GM18868 (cell line): ENCODE results near the gene C4orf17.

ENCODE experiments used
- ATAC-seq: cut with Tn5 transposase; IDR thresholded peaks from one replicate; pipeline ENCODE4 v1.9.1; 2021; ENCODE audit warnings: mild to moderate bottlenecking, moderate library complexity; ENCODE audit not compliant: unreplicated experiment

The C4orf17 gene

GRCh38 chr4:99536848-99537247, 26.0 kb downstream of the C4orf17 start:
- ATAC-seq: no peak

GRCh38 chr4:99537674-99538073, 26.9 kb downstream of the C4orf17 start:
- no peak for ATAC-seq

DNA sequence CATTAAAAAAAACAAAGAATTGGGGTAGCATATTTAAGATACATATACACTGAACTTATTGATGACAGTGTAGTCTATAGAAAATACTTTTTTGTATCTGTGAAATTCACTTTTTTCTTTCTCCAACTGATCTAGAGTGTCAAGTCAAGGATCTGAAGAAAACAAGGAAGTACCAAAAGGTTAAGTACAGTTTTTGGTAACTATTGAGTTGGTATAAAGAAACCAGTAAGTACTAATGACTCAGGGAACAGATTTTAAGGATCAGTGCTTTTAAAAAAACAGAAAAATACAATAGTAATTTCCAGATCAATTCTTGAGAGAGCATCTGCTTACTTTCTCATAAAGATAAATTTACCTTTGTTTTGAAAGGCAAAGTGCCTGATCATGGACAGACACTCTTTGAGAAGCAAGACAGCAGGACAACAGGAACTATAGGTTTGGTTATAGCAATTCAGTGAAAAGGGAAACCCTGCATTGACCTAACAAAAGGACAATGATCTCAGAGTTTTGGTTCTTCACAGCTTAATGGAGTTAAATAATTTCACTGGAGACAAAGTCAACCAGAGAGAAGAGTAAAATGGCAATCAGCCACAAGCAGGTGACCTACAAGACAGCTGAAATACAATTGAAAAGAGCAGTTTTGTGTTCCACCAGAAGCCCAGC, 29.6 kb downstream of the C4orf17 start:
- ATAC-seq: no peak

- ATAC-seq: no peak
These were observed 42.1 kb downstream of the C4orf17 start for GRCh38 chr4:99552872-99553271.

GRCh38 chr4:99563310-99564186, 52.7 kb downstream of the C4orf17 start, which contains the start of gene TRMT10A:
TSS of gene TRMT10A (minus strand) at chr4:99564039. CDS start at chr4:99559338, 4,701 bp downstream.
- ATAC-seq: peak; percentile 92

DNA sequence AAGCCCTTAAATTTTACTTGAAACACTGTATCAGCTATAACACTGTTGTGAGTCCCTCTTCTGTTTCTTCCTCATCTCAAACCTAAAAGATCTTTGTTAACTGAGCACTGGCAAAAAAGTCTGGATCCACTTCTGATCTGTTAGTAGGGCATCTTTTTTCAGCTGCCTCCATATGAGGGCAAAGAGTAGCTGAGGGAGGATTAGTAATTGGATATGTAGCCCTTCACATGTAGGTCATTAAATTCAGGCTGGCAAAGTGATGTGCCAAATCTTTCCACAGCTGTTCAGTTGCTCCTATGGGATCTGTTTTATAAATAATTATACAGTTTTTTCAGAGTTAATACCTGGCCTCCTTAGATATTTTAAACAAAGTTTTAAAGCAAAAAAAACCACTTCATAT, 54.1 kb downstream of the C4orf17 start:
- ATAC-seq: no peak

DNA sequence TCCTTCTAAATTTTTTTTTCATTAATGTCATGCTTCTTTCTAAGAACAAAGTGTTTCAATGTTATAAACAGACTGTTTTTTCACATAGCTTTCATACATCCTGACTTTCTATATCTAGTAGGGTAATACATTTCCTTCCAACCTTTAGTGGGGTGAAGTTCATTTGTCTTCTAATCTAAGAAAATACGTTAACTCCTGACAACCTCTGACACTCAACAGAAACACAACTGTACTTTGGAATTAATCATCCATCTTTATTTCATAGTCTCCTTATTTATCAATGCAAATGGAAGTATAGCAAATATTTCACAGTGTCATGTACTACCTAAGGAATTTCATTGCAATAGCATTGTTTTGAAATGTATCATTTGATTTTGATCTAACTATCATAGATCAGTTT, 61.1 kb downstream of the C4orf17 start:
- no peak for ATAC-seq

DNA sequence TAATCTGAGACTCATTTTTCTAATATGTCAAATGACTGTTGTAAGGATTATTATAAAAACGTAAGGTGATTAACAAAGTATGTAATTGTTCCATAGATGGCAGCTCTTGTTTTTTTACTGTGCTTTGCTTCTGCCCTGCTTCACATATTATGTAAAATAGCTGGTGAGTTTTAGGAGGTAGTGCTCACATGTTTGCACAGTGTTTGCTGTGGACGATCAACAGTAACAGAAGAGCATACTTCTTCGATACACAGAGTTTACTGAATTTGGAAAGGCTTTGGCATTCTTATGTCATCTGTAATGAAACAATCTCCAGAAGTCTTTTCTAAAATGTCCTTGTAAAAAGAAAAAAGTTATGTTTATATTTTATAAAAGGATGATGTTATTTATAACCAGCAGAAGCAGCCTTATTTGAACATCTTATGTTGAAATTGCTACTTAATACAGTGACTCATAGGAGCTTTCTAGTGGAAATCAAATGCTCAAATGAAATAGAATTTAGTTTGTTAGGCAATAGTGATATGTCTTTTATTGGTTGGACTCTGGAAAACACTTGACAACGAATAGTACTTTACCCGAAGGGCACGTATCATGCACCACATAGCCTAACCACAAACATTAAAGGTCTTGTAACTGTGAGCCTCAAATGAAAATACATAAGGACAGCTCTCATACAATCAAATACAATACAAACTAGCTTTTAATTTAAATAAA, 61.9 kb downstream of the C4orf17 start:
- ATAC-seq: no peak

DNA sequence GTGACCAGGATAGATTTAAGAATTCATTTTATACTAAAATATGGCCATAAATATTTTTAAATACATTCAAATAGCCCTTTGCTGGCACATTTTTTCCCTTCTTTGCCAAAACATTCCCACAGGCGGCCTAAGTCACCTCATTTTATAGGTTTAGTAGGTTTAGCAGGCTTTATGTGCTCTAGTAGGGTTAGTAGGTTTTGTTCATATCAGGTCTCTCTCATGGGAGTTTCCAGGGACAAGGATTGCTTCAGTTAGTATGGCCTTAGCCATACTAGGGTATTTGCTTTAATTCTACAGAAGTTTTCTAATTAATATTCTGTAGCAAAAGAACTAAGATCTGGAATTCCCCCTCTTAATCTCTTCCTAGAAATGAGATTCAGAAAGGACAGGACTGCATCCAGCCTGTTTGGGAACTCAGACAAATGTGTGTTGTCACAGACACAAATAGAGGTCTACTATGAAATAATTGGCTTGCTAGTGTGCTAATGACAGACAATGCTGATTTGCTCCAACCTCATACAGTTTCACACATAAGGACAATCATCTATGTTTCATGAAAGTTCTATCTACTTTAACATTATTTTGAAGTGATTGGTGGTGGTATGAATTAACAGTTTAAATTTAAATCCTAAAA, 63.0 kb downstream of the C4orf17 start:
- ATAC-seq: no peak

DNA sequence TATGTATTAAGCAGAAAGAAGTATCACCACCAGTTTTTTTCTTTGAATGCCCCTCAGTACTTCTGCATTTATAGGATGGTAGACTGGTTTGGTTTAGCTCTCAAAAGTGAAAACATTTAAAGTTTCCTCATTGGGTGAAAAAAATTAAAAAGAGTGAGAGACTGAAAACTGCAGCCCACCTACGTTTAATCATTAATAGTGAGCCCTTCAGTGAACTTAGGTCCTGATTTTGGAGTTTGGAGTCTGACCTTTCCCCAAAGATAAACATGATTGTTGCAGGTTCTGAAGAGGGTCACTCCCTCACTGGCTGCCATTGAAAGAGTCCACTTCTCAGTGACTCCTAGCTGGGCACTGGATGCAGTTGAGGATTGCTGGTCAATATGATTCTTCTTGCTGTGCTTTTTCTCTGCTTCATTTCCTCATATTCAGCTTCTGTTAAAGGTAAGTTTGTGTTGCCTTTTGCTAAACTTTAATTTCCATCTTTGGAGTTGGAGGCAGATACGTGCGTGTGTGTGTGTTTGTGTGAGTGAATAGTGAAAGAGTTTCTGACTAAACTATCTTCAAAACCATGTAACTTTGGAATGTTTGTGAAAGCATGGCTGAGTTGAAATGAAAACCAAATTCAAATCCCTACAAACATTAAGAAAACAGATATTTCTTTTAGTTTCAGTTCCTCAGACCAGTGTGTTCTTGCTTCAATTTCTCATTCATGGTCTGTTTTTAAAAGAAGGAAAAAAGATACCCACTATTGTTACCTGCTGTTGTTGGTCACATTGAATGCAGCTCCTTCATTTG, 63.9 kb downstream of the C4orf17 start, which contains the start of gene MTTP:
Gene MTTP, plus strand, starts transcription at position 295 of the 795 bp plus-strand sequence. Its CDS starts 86 bp downstream, at position 381.
- ATAC-seq: peak; percentile 73

DNA sequence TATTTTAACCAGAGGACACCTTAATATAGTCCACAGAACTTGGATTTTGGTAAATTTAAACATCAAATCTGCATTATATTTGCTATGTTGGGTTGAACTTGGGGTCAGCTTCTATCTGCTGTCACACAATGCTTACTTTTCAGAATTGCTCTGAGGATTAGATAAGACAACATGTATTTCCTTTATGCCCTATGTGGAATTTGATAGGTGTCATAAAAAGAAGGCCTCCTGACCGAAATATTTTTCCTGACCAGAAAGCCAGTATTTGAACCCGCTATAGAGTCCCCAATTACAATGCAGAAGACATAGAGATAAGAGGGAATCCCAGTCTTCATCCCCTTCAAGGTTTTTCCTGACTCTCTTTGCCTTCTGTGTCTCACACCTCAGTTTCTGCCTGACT, 67.9 kb downstream of the C4orf17 start:
- no peak for ATAC-seq

DNA sequence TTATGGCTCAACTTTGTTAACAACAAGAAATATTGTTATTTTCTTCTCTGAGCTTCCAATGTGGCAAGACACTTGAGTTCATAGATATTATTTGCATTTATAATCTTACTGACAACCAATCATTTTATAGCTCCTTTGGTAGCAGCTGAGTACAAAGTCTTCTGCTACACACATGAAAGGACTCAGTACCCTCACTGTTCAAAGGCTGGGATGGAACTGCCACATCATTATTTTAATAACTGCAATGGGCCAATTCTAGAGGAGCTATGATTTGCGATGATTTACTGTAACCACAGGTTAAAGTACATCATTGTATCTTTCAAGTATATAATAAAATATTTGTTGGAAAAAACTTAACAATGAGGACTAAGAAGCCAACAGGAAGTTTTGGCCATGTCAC, 74.7 kb downstream of the C4orf17 start:
- ATAC-seq: no peak

DNA sequence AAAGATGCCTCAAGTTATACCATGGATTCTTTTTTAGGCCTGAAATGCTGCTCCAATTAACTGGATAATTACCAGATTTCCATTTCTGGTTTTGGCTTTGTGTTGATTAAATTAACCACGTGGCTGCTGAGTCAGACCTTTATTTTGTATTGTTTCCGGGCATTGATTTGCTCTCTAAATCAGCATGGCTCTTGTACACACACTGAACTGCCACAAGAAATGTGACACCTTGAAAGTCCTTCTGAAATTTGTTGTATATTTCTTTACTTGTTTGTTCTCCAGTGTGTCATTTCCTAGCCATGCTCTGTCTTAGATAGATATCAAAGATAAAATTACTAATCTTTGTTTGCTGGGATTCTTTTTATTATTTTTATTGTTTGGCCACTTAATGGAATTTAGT, 75.5 kb downstream of the C4orf17 start:
- no peak for ATAC-seq

DNA sequence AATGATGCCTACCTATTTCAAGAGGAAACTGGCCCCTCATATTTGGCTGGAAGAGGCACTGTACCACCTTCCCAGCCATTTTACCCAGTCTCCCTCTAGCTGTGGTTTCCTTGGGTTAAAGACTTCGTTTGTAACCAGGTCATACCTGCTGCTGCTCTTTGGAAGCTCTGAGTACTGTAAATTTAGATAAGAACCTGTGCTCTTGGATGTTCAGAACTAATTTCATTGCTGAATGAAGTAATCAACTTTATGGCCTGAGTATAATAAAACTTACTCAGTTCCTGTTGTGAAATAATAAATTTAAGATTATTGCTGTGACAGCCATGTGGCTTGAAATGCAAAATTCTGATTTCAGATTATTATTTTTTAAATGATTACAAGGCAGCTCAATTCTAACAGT, 76.0 kb downstream of the C4orf17 start:
- ATAC-seq: no peak

- no peak for ATAC-seq
These were observed 76.5 kb downstream of the C4orf17 start for GRCh38 chr4:99587309-99587708.

GRCh38 chr4:99587803-99588202, 77.0 kb downstream of the C4orf17 start:
- ATAC-seq: no peak

GRCh38 chr4:99591757-99592156, 80.9 kb downstream of the C4orf17 start:
- no peak for ATAC-seq
